Spinal cord (tissue), 10 donors: ENCODE data around the gene PPFIBP1. TPM values are rescaled to one million over a fixed set of nuclear protein-coding genes. Genes with fewer than 3 reads are reported as not detected.
A peak's percentile ranks its signal among the peaks of the same experiment; 100 is the strongest.

Source experiments
- DNase-seq, 6 donors: peaks; one replicate each; pipeline versions ENCODE4 v3.0.0 to v3.0.0-alpha.2; 2013 to 2015; ENCODE audit warnings: low spot score in 6 of 6, low read depth in 4 of 6
- H3K27ac ChIP-seq: one replicate; pipeline ENCODE4 v1.5.1; 2013; ENCODE audit warnings: low read depth, low read length, control low read depth
- H3K27me3 ChIP-seq: one replicate; pipeline ENCODE4 v1.6.1; 2013; ENCODE audit warnings: low read length; ENCODE audit not compliant: control insufficient read depth, insufficient read depth
- H3K36me3 ChIP-seq: one replicate; pipeline ENCODE4 v1.6.1; 2013; ENCODE audit warnings: low read length; ENCODE audit not compliant: control insufficient read depth, insufficient read depth
- H3K4me1 ChIP-seq: one replicate; pipeline ENCODE4 v1.6.1; 2013; ENCODE audit warnings: low read length; ENCODE audit not compliant: control insufficient read depth, insufficient read depth
- H3K4me3 ChIP-seq: one replicate; pipeline ENCODE4 v1.5.1; 2013; ENCODE audit warnings: low read depth, low read length, control low read depth
- H3K9me3 ChIP-seq: one replicate; pipeline ENCODE4 v1.6.1; 2013; ENCODE audit warnings: low read length; ENCODE audit not compliant: control insufficient read depth, insufficient read depth
- WGBS: methylation state at CpG from one replicate; pipeline ENCODE4 v1.1.5; 2013; ENCODE audit warnings: missing lambda C conversion rate; ENCODE audit not compliant: insufficient coverage; 5-methylcytosine and 5-hydroxymethylcytosine counted together
- polyA plus RNA-seq, 2 donors: library from polyadenylated mRNA; unstranded; fragments of 120-200 nt; gene quantifications; one replicate each; pipeline ENCODE4 v1.2.1, GENCODE V29; 2013; ENCODE audit not compliant: insufficient read length in 2 of 2
- total RNA-seq, 2 donors: library from RNA; depleted of rRNA in 1 of 2; stranded (reverse); fragments of 120-200 nt in 1 of 2; fragments of >200 nt in 1 of 2; gene quantifications; one replicate each; pipeline versions ENCODE4 v1.2.3 to v1.2.4, GENCODE V29; 2013 to 2014
- donor health status: healthy.

The PPFIBP1 gene
- total and polyA plus RNA-seq, 4 donors, result 30.2 to 246 (median 83.7) TPM

- no peak overlapping the region for H3K27ac ChIP-seq
- WGBS, result 96% methylated on average over 4 of the region's 4 CpGs
Measured at GRCh38 chr12:27521981-27522380, 2.0 kb upstream of the PPFIBP1 start.

DNA sequence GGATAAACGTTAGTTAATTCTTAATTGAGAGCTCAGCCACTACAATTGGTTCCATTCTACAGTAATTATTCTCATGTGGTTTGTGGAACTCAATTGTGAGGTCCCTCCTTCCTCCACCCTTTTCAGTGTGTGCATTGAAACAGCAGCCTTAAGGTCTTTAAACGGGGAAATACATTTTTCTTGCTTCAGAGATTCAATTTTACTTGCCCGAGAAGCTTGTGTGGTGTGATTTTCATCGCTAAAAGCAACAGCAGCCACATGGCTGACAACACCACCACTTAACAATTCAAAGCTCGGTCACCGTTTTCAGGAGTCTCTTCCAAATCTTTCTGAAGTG is 733 bp upstream of the PPFIBP1 start:
- Histone ChIP-seq H3K4me1 (peaks cover 9% of the 10 kb centered on the region), H3K27me3 (no peaks in the 10 kb centered on the region), H3K9me3 (no peaks in the 10 kb centered on the region), H3K27ac (peak overlapping the region; percentile 97), H3K4me3 (peak overlapping the region; percentile 88), H3K36me3 (no peaks in the 10 kb centered on the region)
- WGBS, result no CpG with 5 or more reads among the region's 6 CpGs
- DNase-seq, result peak in 1 of 6 donors; percentile 88

More at GRCh38 chr12:27521981-27522380, 2.0 kb upstream of the PPFIBP1 start:
- no peaks in the 10 kb centered on the region for H3K9me3 ChIP-seq
- H3K4me1 ChIP-seq, result peaks cover 7% of the 10 kb centered on the region
- no peak overlapping the region for H3K4me3 ChIP-seq
- H3K27me3 ChIP-seq, result no peaks in the 10 kb centered on the region
- H3K36me3 ChIP-seq, result no peaks in the 10 kb centered on the region
- no peak for DNase-seq

DNA sequence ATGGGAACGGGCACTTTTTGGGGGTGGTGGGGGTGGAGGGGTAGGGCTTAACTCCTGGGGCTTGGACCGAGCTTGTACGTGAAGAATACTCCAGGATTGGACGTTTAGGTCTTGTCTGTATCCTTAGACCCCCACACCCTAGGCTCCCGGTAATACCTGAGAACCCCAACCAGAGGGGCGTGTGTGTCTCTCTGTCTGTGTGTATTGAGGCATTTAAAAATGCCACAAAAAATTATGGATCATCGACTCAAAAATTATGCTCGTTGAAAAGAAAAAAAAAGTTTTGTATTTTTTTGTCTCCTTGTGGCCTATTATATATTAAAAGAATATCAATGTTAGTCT is 459 bp downstream of the PPFIBP1 start:
- H3K9me3 ChIP-seq, result no peaks in the 10 kb centered on the region
- no CpG with 5 or more reads among the region's 8 CpGs for WGBS
- DNase-seq, result no peak
- H3K27me3 ChIP-seq, result no peaks in the 10 kb centered on the region
- H3K4me1 ChIP-seq, result peaks cover 9% of the 10 kb centered on the region
- H3K27ac ChIP-seq, result peak overlapping the region; percentile 97
- H3K4me3 ChIP-seq, result peak overlapping the region; percentile 88
- H3K36me3 ChIP-seq, result no peaks in the 10 kb centered on the region

DNA sequence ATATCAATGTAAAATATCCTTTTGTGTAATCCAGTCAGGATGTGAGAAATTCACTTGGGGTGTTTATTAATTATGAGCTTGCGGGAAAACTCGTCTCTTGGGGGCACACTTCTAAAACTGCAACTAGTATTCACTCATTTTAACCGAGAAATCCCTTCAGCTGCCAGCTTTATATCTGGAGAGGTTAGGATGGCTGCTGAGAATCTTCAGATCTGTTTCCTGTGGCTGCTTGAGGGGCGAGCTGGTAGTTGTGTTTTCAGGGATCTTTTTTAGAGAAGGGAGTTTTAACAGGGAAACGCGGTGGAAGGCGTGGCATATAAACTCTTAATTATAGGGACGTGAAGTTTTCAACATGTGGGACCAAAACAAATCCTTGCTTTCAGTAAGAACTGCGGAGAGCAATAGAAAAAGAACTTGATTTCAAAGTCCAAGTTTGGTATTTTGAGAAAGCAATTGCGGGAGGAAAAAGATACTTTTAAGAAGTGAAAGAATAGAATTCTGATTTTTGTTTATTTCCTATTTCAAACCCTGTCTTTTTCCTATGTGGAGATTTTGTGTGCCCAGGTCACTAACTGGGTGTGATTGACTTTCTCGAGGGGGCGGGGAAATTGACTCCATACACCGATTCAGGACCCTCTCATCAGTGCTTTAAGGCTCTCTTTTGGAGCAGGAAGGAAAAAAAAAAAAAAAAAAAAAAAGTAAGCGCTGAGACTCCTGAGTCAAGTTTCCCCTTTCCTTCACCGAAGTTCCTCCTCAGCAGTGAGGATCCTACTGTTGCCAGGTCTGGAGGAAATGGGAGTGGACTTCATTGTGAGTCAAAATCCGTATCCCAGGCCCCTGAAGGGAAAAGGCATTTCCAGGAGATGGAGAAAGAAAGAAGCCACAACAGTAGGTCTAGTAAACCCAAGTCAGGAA is 1.1 kb downstream of the PPFIBP1 start:
- peak overlapping the region; percentile 97 for H3K27ac ChIP-seq
- H3K4me1 ChIP-seq, result peaks cover 9% of the 10 kb centered on the region
- H3K27me3 ChIP-seq, result no peaks in the 10 kb centered on the region
- no peaks in the 10 kb centered on the region for H3K36me3 ChIP-seq
- peak in 3 of 6 donors; percentile 33 to 67 (median 64) for DNase-seq
- WGBS, result 0% methylated on average over 5 of the region's 16 CpGs
- peak overlapping the region; percentile 88 for H3K4me3 ChIP-seq
- H3K9me3 ChIP-seq, result no peaks in the 10 kb centered on the region

- Histone ChIP-seq H3K4me3 (no peak overlapping the region), H3K27me3 (no peaks in the 10 kb centered on the region), H3K4me1 (peaks cover 6% of the 10 kb centered on the region), H3K9me3 (no peaks in the 10 kb centered on the region), H3K27ac (no peak overlapping the region), H3K36me3 (no peaks in the 10 kb centered on the region)
- DNase-seq, result no peak
- 77% methylated on average over 2 of the region's 9 CpGs for whole genome bisulfite sequencing
Measured at GRCh38 chr12:27527512-27527911, 3.5 kb downstream of the PPFIBP1 start.

DNA sequence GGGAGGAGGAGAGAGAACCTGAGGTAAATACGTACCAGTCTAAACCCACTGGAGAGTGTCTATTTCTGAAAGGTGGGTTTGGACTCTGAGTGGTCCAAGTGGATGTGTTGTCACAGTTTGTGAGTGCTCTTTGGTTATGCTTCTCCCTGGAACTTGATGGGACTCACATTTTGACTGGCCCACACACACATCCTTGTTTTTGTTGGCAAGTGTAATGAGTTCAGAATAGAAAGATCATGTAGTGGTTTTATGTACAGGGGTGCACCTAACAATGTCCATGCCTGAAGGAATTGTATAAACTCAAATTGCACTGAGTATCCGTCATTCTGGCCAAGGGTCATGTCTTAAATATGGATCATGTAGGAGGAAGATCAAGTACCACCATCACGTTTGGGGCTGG is 4.8 kb downstream of the PPFIBP1 start:
- H3K36me3 ChIP-seq, result no peaks in the 10 kb centered on the region
- H3K9me3 ChIP-seq, result no peaks in the 10 kb centered on the region
- H3K27me3 ChIP-seq, result no peaks in the 10 kb centered on the region
- 82% methylated on average over 2 of the region's 3 CpGs for WGBS
- no peak overlapping the region for H3K27ac ChIP-seq
- no peak for DNase-seq
- H3K4me1 ChIP-seq, result peaks cover 3% of the 10 kb centered on the region
- H3K4me3 ChIP-seq, result no peak overlapping the region

DNA sequence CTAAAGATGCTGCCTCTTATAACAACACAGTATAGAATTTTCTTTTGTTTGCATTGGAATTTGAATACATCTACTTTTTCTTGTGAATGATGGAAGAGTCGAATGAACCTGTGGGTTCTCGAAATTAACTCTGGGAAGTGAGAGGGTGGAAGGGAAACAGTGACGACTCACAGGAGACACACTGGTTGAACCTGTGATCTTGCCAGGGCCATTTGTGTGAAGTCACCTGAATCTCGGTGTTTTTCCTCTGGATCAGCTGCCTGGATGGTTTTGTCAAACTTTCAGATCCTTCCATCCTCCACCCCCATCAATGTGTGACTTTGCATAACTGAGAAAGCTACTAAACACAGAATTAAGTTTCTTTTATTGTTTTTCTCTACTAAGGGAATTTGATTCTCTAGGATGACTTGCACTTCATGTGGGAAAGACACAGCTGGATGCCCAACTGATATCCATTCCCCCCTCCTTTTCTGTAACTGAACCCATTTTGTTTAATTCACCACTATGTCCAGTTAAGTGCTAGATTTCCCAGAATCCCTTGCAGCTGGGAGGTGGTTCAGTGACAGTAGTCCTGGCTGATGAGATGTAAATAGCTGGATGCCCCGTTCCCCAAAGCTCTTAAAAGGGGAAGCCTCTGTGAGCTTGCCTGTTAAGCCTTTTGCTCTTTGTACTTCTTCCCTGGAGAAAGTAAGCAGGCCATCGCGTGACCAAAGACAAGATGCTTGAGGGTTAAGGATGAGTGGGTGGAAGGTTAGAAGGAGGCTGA is 6.3 kb downstream of the PPFIBP1 start:
- DNase-seq, result no peak
- H3K4me3 ChIP-seq, result no peak overlapping the region
- H3K27me3 ChIP-seq, result no peaks in the 10 kb centered on the region
- H3K36me3 ChIP-seq, result no peaks in the 10 kb centered on the region
- no peak overlapping the region for H3K27ac ChIP-seq
- 77% methylated on average over 3 of the region's 7 CpGs for WGBS
- H3K9me3 ChIP-seq, result no peaks in the 10 kb centered on the region
- peaks cover 3% of the 10 kb centered on the region for H3K4me1 ChIP-seq

GRCh38 chr12:27531896-27532295 is 7.9 kb downstream of the PPFIBP1 start:
- H3K4me1 ChIP-seq, result peaks cover 3% of the 10 kb centered on the region
- no CpG with 5 or more reads among the region's 4 CpGs for WGBS
- no peaks in the 10 kb centered on the region for H3K36me3 ChIP-seq
- no peaks in the 10 kb centered on the region for H3K27me3 ChIP-seq
- H3K4me3 ChIP-seq, result no peak overlapping the region
- no peak overlapping the region for H3K27ac ChIP-seq
- no peaks in the 10 kb centered on the region for H3K9me3 ChIP-seq
- no peak for DNase-seq

DNA sequence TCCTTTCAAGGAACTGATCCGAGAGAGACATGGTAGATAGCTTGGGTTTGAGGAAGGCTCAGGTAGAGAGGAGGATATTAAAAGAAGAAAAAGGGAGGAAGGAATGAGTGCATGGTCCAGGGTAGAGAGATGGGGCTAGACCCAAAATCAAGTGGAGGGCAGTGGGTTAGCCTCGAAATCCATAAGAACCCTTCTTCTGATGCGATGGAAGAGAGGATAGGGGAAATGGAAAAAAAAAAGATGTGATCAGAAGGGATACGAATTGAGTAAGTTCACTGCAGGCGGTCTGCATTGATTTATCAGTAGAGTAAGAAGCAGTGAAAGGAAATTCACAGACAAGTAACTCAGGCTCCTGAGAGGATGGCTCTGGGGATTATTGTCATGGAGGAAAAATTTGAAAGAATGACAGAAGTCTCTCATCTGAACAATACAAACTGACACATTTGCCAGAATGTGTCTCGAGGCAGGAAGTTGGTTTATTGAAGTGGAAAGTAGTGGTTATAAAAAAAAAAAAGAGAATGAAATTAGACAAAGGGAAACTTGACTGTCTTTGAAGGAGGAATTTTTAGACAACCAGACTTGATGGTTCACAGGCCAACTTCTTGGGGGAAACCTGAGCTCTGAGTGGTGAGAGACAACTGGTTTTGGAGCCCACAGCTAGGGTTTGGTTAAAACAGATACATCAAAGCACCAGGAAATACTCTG is 10.2 kb downstream of the PPFIBP1 start:
- Histone ChIP-seq H3K4me3 (no peak overlapping the region), H3K9me3 (no peaks in the 10 kb centered on the region), H3K4me1 (no peaks in the 10 kb centered on the region), H3K36me3 (no peaks in the 10 kb centered on the region), H3K27ac (no peak overlapping the region), H3K27me3 (no peaks in the 10 kb centered on the region)
- WGBS, result 85% methylated on average over 6 of the region's 6 CpGs
- no peak for DNase-seq
